NCI-H128 (cell line): Measurements from ENCODE around the gene EPN3.

Source experiments
- DNase-seq: peaks from one replicate; lab custom pipeline; 2025; ENCODE audit not compliant: unreplicated experiment; lab: John Stamatoyannopoulos, UW

Gene EPN3

DNA sequence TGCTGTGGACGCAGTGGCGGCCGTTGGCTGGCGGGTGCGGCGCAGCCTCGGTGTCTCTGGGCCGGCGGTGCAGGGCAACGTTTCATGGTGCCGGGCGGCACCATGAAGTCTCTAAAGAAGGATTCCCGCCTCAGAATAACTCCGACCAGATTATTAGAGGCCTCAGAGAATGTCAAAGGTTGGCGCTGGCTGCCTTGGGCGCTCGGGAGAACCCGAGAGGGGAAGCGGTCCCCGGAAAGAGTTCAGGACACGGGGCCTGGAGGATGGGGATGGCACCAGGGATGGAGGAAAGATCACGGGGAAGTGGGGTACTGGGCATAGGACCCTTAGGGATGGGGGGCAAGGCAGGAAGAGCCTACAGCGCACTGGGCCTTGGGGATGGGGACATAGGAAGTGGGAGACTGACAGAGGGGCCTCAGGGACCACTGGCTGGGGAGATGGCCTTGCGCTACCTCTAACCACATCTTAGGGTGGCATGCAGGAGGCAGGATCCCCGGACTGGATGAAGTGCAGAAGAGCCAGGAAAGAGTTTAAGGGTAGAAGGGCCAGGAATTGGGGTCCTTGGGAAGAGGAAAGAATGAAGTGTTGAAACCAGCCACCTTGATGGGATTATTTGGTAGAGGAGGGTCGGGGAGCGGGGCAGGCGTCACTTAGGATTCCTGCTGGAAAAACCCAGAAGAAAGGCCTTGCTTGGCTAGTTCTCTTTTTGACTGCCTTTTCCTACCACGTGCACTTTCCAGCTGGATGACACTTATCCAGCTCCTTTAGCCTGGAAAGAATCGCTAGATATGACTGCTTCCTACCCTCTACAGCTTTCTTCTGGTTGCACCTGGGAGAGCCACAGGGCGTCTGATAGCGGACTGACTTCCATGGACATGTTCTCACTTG lies 23.7 kb upstream of the EPN3 start:
- no peak for DNase-seq

GRCh38 chr17:50511058-50511457 lies 21.5 kb upstream of the EPN3 start:
- no peak for DNase-seq

DNA sequence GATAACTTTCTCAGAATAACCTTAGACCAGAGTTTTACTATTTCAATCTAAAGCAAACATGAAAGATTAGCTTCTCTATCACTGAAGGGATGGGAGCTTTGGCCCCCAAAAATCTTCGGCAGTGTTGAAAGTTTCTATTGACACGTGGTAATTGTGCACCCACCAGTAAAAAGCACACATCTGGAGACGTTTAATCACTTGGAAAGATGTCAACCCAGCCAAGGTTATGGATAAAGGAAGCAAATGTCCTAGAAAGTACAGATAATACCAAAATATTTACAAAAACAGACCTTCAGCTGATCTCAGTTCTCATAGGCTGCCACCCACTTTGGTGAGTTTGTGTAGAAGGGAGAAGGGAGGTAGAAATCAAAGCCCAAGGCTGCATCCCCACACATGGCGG lies 19.0 kb upstream of the EPN3 start:
- no peak for DNase-seq

- DNase-seq = no peak
Measured at GRCh38 chr17:50514388-50514787, 18.1 kb upstream of the EPN3 start.

DNA sequence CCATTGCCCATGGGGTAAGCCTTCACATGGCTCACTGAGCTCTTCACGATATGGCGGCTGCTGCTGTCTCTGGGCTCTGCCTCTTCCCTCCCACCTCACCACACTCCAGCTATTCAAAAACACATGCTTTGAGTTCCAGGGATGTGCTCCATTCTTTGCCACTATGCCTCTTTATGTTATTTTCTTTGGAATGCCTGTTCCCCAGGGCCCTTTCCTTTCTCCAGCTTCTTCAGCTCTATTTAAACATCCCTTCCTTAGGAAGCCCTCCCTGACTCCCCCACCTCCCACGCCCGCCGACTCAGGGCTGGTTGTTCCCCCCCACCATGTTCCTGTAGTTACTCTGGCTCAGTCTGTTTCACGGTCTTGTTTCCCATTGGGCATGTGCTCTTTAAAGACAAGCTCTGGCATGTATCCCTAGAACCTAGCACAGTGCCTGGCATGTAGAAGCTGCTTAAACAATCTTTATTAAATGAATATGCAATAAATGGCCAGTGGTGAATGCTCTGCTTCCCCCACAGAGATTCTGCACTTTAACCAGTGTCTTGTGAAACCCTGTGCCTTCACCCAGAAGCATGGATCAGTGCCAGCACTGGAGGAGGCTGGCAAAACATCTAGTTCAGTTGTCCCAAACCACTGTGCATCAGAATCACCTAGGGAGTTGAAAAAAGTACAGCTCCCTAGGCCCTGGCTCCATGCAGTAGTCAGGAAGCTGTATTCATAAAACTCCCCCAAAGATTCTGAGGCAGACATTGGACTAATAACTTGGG lies 17.4 kb upstream of the EPN3 start:
- no peak for DNase-seq

DNA sequence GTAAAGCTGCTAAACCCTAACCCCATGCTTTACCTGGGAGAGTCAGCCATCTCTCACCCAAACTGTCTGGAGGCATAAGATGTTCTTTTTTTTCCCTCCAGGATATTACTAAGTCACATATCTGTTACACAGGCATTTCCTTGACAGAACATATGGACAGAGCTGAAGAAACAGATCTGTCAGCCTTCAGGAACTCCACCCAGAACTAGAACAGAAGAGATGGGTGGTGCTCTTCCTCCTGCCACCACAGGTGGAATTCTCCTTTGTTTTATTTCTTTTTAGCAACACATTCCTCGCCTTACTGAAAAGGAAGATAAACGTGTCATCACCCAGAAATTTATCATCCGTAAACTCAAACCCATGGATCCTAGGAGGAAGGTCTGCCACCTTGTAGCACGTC lies 15.5 kb upstream of the EPN3 start:
- DNase-seq = no peak

GRCh38 chr17:50517504-50518383 lies 14.8 kb upstream of the EPN3 start:
- no peak for DNase-seq

- no peak for DNase-seq
Measured at GRCh38 chr17:50518384-50519023, 14.0 kb upstream of the EPN3 start.

- no peak for DNase-seq
Measured at GRCh38 chr17:50519141-50519834, 13.2 kb upstream of the EPN3 start.

DNA sequence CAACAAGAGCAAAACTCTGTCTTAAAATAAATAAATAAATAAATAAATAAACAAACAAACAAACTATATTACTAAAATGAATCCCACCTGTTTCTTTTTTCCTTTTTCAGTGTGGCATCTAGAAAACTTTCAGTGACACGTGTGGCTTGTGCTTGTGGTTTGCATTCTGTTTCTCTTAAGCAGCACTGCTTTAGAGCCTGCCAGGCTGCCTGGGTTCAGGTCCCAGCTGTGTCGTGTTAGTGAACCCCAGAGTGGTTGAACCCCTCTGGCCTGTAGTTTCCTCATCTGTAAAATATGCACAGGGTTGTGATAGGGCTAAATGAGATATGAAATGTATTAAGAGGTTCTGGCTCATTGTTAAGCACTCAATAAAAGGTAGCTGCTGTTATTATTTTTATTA lies 12.1 kb upstream of the EPN3 start:
- DNase-seq = no peak

DNA sequence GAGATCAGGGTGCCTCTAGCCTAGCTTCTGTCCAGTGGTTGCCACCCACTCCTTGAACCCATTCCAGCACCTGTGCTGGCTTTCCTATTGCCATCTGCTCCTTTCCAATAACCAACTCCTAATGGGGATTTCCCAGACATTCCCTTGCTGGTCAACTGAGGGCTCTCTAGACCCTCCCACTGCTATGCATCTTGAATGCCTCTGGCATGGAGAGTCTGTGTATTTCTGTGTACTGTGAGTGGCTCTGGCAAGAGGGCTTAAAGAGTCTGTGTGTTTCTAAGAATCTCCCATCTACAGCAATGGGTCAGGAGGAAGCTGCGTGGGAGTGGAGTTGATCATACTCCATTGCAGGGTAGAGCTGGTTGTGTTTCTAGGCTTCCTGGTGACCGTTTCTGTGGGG lies 11.0 kb upstream of the EPN3 start:
- no peak for DNase-seq

- DNase-seq = no peak
Measured at GRCh38 chr17:50522766-50523165, 9.8 kb upstream of the EPN3 start.

- DNase-seq = no peak
Measured at GRCh38 chr17:50523208-50523607, 9.3 kb upstream of the EPN3 start.

GRCh38 chr17:50524838-50525237 lies 7.7 kb upstream of the EPN3 start:
- no peak for DNase-seq

GRCh38 chr17:50527155-50527762 lies 5.3 kb upstream of the EPN3 start:
- DNase-seq = no peak

- no peak for DNase-seq
Measured at GRCh38 chr17:50527949-50528474, 4.5 kb upstream of the EPN3 start.

DNA sequence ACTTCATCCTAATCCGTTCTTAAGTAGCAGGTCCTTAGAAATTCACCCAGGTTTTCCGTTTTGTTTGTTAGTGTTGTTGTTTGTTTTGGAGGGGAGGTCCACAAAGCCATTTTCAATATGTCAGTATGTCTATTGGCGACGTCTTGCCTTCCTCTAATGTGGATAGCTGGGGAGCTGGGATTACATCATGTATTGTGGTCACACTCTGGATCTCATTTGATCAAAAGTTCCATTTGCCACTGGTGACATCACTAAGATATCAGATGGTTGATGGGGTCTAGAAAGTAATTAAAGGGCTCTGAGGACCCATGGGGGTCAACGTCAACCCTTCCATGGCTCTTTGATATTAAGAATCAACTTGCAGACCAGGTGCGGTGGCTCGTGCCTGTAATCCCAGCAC lies 2.7 kb upstream of the EPN3 start:
- no peak for DNase-seq

GRCh38 chr17:50531428-50532025 lies 1.0 kb upstream of the EPN3 start:
- no peak for DNase-seq

DNA sequence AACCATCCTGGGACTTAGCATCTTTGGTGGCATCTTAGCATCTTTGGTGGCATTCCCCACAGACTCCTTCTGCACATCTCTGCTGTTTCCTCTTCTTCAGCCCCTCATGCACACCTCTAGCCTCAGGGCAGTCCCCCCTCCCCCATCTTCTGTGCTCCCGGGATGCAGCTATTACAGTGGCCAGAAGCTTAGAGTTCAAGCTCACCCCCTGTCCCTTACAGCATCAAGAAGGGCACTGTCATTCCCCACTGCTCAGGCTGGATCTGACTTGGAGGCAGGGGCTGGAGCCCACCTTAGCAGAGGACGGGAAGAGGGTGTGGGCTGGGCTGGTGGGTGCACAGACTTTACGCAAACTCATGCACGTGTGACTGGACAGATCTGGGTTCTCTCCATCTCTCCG lies 650 bp downstream of the EPN3 start:
- DNase-seq = no peak
